Measurements from ENCODE around the gene ADAMTS19.

The ADAMTS19 gene

DNA sequence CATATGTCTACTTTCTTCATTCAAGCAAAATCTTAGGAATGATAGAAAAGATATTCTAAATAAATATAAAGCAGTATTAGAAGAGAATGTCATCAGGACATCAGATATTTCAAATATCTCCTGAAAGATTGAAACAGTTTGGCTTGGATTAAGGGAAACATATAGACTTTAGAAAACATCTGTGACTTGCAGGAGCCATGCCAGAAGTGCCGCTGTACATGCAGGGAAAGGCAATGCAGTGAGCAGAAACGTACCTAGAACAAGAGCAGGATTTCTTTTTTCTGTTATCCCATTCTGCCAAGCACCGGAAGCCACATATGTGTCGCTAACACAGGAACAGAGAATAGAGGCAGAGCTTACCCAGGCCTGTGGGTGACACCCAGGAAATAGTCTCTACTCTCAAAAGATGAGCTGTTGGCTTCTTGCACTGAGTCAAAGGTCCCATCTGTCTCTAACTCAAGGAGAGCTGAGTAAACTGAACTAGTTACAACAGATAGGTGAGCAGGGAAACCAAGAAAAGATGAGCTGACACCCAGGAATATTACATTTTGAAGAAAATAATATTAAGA, 5.8 kb downstream of the ADAMTS19 start:
- DNase-seq (ENCODE audit: low read depth) = no peak

DNA sequence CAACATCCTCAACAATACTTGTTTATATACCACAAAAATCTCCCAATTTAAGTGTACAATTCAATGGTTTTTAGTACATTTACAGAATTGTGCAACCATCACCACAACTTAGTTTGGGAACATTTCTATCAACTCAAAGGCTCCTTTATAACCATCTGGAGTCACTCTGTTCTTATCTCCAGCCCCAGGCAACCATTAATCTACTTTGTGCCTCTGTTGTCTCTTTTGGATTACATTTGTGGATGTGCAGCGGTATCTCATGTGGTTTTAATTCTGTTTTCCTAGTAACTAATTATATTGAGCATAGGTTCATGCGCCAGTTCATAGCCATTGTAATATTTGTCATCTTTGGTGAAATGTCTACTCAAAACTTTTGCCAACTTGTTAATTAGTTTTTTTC, 14.4 kb downstream of the ADAMTS19 start:
- no peak for DNase-seq (ENCODE audit: low read depth)

DNA sequence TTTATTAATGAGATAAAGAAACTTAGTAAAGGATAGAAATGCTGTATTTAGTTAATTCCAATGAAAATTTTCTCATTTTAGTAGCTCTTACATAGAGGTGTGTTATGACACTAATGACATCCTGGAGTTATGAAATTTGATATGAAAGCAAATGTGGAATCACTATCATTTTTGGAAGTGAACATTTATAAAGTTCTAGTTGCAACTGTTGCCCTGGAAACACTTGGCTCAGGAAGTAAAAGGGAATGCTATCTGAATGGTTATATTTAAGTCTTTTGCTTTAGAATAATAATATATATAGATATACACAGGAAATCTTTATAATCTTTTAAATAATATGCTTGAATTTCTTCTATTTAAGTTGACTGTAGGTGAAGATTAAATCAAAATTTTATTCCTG, 16.7 kb downstream of the ADAMTS19 start:
- no peak for DNase-seq (ENCODE audit: low read depth)

DNA sequence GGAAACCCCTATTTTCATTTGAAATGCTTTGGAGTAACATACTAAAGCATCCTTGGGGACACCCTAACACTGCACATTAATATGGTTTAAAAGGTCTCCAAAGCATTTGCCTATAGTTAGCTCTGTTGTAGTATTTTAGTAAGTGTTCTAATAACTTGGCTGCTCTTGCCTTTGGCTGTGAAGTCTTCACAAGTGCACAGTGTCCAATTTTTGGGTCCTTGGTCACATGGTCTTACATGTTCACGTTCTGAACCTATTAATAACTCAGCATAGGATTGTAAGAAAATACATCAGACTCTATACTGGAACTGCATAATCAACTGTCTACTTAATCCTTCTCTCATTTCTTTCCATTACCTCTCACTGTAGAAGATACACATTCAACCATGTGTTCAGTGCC, 17.4 kb downstream of the ADAMTS19 start:
- DNase-seq (ENCODE audit: low read depth) = no peak

DNA sequence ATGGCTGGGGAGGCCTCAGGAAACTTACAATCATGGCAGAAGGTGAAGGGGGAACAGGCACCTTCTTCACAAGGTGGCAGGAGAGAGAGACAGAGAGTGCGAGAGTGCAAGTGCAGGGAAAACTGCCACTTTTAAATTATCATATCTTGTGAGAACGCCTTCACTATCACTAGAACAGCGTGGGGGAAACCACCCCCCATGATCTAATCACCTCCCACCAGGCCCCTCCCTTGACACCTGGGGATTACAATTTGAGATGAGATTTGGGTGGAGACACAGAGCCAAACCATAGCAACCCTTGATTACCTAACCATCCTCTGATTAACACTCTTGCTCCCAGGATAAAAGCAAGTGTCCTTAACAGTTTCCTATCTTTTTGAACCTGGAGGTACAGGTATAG, 21.1 kb downstream of the ADAMTS19 start:
- no peak for DNase-seq (ENCODE audit: low read depth)

DNA sequence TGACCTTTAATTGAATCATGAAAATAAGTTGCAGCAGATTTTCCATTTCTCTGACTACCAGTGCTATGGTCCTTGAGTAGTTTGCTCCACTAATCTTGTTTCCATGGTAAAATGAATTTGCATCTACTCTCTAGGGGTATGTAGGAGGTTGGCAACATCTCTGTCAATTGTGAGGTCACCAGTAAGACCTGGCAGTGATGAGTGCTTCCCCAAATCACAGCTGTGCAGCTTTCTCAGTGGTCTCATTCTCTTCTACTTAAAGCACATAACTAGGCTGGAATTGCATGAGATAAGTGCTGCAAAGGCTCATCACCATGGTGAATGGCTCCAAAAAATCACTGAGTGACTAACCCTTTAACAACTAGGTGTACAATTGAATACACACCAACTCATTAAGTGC, 36.3 kb downstream of the ADAMTS19 start:
- DNase-seq (ENCODE audit: low read depth) = peak; percentile 1

DNA sequence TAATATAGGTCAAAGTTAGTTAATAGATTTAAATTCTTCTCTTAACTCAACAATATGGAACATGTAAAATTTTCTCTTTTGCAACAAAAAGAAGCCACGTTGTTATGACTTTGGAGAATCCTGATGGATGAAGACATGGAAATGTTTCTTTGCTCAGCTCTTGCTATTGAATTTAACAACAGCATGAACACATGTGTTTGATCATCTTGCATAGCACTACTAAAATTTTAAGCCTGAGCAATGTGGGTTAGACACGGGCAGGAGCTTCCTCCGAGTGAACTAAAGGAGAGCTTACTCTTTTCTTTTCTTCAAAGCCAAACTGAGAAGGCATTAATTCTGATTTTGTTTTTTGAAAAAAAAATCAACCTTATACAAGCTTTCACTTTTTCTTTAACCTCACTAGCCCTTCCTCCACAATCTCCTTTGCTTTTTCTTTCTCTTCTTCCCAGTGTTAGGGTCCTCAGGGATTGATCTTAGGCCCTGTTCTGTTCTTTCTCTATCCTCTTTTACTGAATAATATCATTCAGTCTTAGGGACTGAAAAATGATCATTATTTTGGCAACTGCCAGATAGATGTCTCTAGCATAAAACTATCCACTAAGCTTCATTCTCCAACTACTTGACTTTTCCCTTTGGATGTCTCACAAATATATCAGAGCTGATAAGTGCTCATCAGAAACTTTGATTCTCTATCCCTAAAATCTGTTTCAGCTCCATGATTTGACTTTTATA, 36.9 kb downstream of the ADAMTS19 start:
- DNase-seq (ENCODE audit: low read depth) = no peak

DNA sequence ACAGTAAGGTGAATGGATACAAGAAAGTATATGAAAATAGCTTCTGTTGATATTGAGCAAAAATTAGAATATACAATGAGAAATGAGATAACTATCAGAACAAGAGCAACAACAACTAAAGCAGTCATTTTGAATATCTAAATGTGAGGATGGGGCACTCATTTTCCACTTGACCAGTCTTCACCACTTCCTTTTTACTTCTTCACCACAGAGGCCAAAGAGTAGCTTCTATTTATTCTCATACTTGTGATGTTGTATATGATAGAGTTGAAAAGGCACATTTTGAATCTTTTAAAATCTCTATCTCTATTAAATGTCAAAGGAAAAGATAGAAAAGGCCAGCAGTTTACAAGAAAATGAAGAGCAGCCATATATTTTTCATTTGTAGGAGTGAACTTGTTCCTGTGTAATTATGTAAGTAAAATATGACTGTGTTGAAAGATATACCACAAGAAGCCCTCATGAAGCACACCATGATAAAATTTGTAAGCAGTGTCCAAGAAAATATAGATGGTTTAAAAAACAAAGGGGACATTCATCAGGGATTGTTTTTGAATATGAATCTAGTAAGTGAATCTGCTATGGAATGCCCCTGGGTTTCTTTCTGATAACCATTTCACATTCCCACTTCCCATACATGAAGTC, 39.2 kb downstream of the ADAMTS19 start:
- no peak for DNase-seq (ENCODE audit: low read depth)

DNA sequence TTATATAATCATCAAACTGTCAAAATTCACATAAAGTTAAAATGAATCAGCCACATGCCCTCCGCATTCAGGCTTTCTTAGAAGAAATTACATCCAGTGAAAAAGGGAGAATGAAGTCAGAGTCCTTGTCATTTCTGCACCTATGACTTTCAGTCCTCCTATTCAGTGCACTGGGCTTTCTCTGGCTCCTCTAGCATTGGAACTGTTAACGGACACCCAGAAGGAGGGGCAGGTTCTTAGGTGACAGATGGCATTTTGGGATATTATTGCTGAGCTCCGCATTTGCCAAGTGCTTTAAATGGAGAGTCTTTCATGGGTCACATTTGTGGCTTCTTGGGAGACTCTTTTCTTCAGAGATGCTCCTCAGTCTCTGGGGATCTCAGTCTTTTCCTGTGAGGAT, 40.0 kb downstream of the ADAMTS19 start:
- DNase-seq (ENCODE audit: low read depth) = no peak

DNA sequence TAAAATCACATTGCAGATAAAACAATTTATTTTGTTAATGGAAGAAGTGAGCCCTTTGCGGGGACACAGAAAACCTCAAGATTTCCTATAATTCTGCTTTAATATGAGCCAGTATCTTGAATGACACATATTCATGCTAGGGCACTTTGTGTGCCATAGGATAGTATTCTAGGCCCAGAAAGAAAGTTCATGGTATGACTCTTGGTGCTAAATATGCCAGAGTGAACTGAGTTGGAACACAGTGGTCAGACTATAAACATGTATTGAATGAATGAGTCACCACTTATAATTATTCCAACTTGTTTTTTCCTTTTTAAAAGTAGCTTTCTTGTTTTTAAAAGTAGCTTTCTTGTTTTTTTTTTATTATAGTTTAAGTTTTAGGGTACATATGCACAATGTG, 46.0 kb downstream of the ADAMTS19 start:
- DNase-seq (ENCODE audit: low read depth) = peak; percentile 33

DNA sequence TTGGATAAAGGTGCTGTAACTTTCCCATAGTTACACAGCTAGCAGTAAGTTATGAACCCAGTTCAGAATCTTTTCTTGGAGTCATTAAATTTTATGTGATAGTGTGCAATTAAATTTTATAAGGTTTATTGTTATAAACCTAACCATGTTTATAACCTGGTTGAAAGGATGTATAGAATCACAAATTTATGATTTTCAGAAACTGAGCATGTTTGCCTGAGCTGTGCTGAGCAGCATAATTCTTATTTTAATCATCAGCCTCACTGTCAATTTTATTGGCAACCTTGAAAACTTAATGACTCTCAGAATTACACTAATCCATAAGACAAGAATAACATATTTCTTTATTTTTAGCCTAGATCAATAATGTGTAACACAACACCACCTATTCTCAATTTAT, 46.9 kb downstream of the ADAMTS19 start:
- no peak for DNase-seq (ENCODE audit: low read depth)

DNA sequence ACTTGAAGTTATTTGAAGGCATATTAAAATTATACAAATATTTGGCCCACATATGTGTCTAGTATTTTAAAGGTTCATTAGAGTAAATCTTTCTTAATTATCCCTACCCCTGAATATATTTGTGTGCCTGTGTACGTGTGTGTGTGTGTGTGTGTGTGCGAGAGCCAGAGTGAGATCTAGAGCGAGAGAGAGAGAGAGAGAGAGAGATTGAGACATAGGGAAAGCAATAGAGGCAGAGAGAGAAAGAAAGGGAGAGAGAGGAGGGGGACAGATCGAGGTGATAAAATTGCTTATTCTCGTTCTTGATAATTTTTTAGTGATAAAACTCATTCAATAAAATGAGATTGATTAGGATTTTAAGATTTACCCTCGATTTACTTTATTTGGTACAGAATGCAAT, 47.4 kb downstream of the ADAMTS19 start:
- no peak for DNase-seq (ENCODE audit: low read depth)

DNA sequence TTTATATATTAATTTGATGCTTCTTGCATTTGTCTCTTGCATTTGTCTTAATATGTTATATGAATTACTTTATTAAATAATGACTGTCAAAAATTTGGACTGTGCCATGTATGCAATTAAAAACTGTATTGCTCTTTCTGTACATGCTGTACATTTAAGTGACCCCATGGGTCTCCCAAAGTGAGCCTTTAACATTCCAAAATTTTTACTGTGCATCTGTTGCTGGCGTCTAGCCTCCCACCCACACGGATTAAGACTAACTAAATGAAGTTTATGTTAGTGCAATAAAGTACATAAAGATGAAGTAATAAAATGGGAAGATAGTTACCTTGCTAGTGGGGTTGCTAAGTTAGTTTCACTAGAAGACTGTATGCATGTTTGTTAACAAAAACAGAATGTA, 48.5 kb downstream of the ADAMTS19 start:
- no peak for DNase-seq (ENCODE audit: low read depth)

DNA sequence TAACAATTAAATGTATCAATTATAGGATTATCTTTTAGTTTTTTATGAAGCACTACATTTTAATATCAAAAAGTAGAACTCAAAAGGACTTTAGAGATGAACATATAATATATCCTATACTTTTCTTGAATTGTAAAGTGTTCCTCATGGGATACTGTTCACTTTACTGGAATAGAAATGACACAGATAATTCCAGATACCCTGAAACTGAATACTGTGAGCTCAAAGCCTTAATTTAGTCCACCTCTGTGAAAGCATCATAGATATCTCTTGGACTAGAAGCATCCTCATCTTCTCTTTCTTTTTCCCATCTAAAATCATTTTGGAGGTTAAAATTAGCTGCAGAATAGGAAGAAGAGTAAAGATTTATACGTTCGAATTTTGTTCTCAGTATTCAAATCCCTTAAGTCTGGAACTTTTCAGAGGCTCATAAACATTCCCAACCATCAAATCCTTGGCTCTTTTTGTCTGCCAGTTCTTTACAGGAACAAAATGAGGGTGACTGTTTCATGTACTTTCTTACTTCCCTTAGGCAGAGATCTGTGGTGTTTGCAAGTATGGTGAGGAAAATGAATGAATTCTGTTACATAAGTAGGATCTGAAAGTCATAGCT, 49.4 kb downstream of the ADAMTS19 start:
- no peak for DNase-seq (ENCODE audit: low read depth)

DNA sequence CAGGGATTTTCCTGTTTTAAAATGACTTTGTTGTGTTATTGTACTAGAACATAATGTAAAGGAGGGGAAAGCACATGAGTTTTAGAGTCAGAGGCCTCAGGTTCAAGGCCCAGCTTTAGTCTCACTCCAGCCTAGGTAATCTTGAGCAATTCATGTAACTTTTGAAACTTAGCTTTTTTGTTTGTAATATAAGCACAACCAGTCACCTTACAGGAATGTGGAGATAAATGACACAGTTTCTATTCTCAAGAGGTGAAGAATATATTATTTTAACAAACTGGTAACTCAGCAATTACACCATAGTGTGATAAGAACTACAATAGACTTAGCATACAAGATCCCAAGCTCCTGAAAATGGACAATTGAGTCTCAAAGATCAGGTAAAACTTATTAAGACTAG, 51.2 kb downstream of the ADAMTS19 start:
- no peak for DNase-seq (ENCODE audit: low read depth)

DNA sequence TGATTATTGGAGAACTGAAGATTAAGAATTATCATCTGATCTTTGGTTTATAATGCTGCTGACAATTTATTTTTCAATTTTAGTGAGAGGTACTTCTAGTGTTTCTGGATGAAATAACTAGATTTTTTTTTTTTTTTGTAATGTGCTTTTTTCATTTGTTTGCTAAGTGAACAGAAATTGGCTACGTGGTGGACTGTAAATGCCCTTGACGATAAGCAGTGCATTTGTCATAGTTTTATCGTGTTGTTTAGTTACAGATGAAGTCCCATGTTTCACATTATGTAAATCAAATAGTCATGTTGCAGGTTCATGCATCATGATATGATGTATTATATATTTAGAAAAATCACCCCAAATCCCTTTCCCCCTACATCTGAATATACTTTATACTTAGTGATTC, 81.0 kb downstream of the ADAMTS19 start:
- no peak for DNase-seq (ENCODE audit: low read depth)

DNA sequence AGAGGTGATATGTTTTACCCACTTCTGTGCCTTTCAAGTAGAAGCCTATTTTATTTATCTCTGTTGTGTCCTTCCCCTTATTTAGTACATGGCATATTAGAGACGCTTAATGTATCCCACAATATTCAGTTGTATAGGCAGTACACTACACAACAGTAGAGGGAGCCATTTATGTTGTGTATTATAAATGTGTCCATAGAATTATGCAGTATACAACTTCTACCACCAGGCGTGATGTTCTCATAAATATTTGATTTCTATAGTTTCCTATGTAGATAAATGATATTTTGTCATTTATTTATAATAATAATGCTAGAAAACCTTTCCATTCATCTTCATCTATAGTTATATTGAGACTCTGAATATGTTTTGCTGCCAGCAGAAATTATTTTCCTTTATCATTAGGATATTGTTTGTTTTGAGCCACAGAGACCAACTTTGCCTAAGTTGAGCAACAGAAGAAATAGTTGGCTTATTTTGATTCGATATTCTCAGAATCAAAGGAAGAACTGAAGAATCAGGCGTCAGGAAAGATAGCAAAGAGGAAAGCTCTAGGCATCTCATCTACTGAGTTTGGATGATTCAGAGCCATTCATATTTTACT, 81.7 kb downstream of the ADAMTS19 start:
- DNase-seq (ENCODE audit: low read depth) = peak; percentile 5

DNA sequence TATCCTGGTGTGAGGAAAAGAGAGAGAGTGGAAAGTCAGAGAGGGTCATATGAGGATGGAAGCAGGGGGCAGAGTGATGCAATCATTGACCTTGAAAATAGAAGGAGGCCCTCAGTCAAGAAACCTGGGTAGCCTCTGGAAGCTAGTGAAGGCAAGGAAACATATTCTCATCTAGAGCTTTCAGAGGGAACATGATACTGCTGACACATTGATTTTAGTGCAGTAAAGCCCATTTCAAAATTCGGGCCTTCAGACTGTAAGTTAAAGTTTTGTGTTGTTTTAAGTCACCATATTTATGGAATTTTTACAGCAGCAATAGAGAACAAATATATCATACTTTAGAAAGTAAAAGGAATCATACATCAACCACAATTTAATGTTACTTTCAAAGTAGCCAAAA, 87.0 kb downstream of the ADAMTS19 start:
- DNase-seq (ENCODE audit: low read depth) = no peak

DNA sequence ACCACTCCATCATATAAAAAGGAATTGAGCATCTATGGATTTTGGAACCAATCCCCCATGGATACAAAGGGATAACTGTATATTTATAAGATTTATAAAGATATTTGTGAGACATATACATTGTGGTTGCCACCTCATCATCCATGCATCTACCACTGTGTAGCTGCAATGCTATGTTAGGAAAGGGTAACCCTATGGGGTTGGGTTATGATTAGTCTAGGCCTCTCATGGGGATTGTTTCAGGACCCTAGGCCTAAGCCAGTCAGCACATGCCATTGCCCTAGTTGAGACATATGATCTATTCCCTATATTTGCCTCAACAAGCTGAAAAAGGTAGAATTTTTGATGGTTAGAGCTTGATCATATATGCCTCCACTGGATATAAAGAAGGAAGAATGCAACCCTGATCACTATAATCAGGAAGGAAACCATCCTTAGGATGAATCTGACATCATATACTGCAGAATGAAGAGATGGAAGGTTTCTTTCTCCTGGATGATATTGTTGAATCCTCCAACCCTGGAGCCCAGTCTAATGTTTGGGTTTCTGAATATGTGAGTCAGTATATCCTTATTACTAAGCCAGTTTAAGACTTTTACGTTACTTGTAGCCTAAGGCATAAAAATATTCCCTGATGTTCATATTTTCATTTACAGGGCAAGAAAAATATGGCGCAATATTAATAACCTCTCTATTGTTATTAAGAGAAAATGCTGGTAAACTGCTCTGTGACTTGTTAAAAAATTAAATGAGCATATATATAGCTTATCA, 94.2 kb downstream of the ADAMTS19 start:
- no peak for DNase-seq (ENCODE audit: low read depth)

DNA sequence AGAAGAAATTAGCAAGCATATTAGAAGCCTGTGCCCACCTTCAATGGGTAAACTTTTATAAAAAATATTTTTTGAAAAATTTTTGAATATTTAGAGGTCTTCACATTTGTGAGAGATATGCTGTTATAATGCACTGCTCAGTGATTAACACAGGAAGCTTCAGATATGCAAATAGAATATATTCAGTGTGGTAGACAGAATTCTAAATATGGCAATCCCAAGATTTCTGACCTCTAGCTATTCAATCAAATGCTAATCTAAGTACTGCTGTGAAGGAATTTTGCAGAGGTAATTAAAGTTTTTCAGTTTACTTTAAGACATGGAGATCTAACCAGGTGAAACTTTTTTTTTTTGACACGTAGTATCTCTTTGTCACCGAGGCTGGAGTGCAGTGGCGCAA, 103.5 kb downstream of the ADAMTS19 start:
- DNase-seq (ENCODE audit: low read depth) = no peak

DNA sequence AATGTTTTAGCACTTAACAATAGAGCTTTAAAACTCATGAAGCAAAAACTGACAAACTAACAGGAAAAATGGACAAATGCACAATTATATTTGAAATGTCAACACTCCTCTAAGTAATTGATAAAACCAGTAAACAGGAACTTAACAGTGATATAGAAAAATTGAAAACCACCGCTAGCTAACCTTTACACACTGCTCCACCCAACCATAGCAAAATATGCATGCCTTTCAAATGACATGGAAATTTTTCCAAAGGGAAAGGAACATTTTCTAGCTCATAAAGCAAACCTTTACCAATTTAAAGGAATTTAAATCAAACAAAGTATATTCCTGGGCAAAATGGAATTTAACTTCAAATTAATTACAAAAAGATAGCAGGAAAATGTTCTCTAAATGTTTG, 109.2 kb downstream of the ADAMTS19 start:
- DNase-seq (ENCODE audit: low read depth) = no peak

DNA sequence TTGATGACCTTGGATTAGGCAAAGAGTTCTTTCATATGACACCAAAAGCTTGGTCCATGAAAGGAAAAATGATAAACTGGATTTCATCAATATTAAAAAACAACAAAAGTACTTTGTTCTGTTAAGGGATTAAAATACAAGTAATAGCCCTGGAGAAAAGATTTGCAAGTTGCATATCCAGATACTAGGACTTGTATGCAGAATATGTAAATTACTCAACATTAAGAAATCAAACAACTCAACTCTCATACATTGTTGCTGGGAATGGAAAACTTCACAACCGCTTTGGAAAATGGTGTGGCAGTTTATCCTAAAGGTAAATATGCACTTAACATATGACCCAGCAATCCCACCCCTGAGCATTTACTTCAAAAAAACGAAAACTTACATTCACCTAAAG, 112.0 kb downstream of the ADAMTS19 start:
- DNase-seq (ENCODE audit: low read depth) = no peak
